ENCODE data around the gene ARHGAP6.
"Not testable (repeated sequence)": the region's sequence is repeated elsewhere in the genome, so short reads cannot be mapped to it uniquely, and the experiment has no call there.

The ARHGAP6 gene

GRCh38 chrX:11129534-11130105 is 536.1 kb downstream of the ARHGAP6 start:
- no peak for DNase-seq

GRCh38 chrX:11125060-11125459 is 540.7 kb downstream of the ARHGAP6 start:
- no peak for DNase-seq

GRCh38 chrX:11124112-11124511 is 541.6 kb downstream of the ARHGAP6 start:
- no peak for DNase-seq

GRCh38 chrX:11123087-11123486 is 542.6 kb downstream of the ARHGAP6 start:
- not testable (repeated sequence) for DNase-seq

- no peak for DNase-seq
These were observed 546.3 kb downstream of the ARHGAP6 start for GRCh38 chrX:11119313-11119943.

- DNase-seq, result no peak
These were observed 548.0 kb downstream of the ARHGAP6 start for GRCh38 chrX:11117745-11118144.

- DNase-seq, result no peak
These were observed 552.0 kb downstream of the ARHGAP6 start for GRCh38 chrX:11113731-11114130.

- DNase-seq, result no peak
These were observed 553.8 kb downstream of the ARHGAP6 start for GRCh38 chrX:11111947-11112346.

GRCh38 chrX:11111037-11111851 is 554.5 kb downstream of the ARHGAP6 start, which contains the start of gene HCCS:
HCCS (plus strand) TSS chrX:11111332; CDS start chrX:11112061, 729 bp downstream.
- peak; percentile 46 for DNase-seq

GRCh38 chrX:11109968-11110367 is 555.8 kb downstream of the ARHGAP6 start:
- no peak for DNase-seq

- DNase-seq, result no peak
These were observed 557.3 kb downstream of the ARHGAP6 start for GRCh38 chrX:11108253-11108941.

GRCh38 chrX:11105080-11105479 is 560.6 kb downstream of the ARHGAP6 start:
- DNase-seq, result no peak

- DNase-seq, result no peak
These were observed 562.0 kb downstream of the ARHGAP6 start for GRCh38 chrX:11103751-11104150.

- no peak for DNase-seq
These were observed 562.7 kb downstream of the ARHGAP6 start for GRCh38 chrX:11103006-11103405.

- DNase-seq, result no peak
These were observed 565.3 kb downstream of the ARHGAP6 start for GRCh38 chrX:11100281-11101035.

GRCh38 chrX:11099465-11099864 is 566.3 kb downstream of the ARHGAP6 start:
- no peak for DNase-seq

GRCh38 chrX:11097933-11098332 is 567.8 kb downstream of the ARHGAP6 start:
- no peak for DNase-seq

- DNase-seq, result no peak
These were observed 575.9 kb downstream of the ARHGAP6 start for GRCh38 chrX:11089802-11090201.
